SU-DHL-6 (cell line): Measurements from ENCODE around the gene KCNH8.

Experiments used
- EZH2phosphoT487 ChIP-seq: fragments of 200-600 bp; sonication (generic), shearing (Covaris generic); conservative IDR thresholded peaks from 2 replicates; pipeline ENCODE4 v1.6.1; 2018; ENCODE audit warnings: mild to moderate bottlenecking, antibody characterized with exemption, low read length, moderate library complexity, mixed read lengths
- TF ChIP-seq, protein P1 (sequence below): fragments of 200-600 bp; sonication (generic); IDR thresholded peaks from one replicate; pipeline ENCODE4 v1.5.1; 2017; ENCODE audit warnings: antibody characterized with exemption, mild to moderate bottlenecking, low read length, moderate library complexity; ENCODE audit not compliant: insufficient read depth, poor library complexity, severe bottlenecking

DNA sequence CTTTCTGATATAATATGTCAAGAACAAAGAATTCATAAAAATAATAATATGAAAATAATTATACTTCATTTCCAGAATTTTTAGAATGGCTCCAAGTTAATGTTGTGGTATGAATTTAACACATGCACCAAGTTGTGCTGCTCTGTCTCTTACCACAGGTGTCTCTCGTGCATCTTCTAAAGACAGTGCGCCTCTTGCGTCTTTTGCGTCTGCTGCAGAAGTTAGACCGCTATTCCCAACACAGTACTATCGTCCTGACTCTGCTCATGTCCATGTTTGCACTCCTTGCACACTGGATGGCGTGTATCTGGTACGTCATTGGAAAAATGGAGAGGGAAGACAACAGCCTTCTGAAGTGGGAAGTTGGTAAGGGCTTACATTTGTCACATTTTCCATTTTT is 246.6 kb downstream of the KCNH8 start:
- TF ChIP-seq, protein P1, sequence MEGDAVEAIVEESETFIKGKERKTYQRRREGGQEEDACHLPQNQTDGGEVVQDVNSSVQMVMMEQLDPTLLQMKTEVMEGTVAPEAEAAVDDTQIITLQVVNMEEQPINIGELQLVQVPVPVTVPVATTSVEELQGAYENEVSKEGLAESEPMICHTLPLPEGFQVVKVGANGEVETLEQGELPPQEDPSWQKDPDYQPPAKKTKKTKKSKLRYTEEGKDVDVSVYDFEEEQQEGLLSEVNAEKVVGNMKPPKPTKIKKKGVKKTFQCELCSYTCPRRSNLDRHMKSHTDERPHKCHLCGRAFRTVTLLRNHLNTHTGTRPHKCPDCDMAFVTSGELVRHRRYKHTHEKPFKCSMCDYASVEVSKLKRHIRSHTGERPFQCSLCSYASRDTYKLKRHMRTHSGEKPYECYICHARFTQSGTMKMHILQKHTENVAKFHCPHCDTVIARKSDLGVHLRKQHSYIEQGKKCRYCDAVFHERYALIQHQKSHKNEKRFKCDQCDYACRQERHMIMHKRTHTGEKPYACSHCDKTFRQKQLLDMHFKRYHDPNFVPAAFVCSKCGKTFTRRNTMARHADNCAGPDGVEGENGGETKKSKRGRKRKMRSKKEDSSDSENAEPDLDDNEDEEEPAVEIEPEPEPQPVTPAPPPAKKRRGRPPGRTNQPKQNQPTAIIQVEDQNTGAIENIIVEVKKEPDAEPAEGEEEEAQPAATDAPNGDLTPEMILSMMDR, result no peak
- no peak for TF ChIP-seq EZH2phosphoT487
